HG02981 (cell line): ENCODE measurements around the gene ARHGAP10.

Experiments used
- ATAC-seq: cut with Tn5 transposase; IDR thresholded peaks from one replicate; pipeline ENCODE4 v1.9.1; 2021; ENCODE audit warnings: mild to moderate bottlenecking, moderate library complexity; ENCODE audit not compliant: unreplicated experiment

ARHGAP10 gene

GRCh38 chr4:147844781-147845180 lies 112.9 kb downstream of the ARHGAP10 start:
- ATAC-seq, result no peak

GRCh38 chr4:147846318-147847155 lies 114.6 kb downstream of the ARHGAP10 start:
- peak; percentile 81 for ATAC-seq

- ATAC-seq, result no peak
These were observed 116.1 kb downstream of the ARHGAP10 start for GRCh38 chr4:147847751-147848590.

- ATAC-seq, result no peak
These were observed 116.7 kb downstream of the ARHGAP10 start for GRCh38 chr4:147848634-147849033.

DNA sequence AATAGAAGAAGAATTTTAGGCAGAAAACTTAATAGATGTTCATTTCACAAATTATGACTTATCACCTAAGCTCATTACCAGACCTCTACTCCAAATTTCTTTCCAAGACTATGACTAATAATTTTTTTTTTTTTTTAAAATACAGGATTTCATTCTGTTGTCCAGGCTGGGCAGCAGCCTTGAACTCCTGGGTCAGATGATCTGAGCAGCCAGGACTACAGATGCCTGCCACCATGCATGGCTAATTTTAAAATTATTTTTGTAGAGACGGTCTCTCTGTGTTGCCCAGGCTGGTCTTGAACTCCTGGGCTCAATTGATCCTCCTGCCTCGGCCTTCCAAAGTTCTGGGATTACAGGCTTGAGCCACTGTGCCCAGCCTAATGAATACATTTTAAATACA lies 119.2 kb downstream of the ARHGAP10 start:
- no peak for ATAC-seq

DNA sequence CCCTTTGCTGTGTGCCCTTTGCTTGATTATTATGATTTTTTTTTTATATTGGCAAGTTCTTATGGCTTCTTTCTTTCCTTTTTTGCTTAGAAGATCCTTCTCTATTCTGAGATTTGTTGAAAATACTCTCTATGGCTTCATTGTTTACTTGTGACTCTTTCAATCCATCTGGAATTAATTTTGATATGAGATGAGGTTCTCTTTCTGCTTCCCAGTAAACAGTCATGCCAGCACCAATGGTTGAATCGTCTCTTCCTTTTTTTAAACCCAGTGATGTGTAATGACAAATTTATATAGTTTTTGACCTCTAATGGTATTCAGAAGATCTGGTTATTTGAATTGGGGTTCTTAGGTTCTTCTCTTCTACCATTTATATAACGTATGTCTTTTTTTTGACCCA lies 121.8 kb downstream of the ARHGAP10 start:
- no peak for ATAC-seq

GRCh38 chr4:147854154-147854553 lies 122.3 kb downstream of the ARHGAP10 start:
- no peak for ATAC-seq

DNA sequence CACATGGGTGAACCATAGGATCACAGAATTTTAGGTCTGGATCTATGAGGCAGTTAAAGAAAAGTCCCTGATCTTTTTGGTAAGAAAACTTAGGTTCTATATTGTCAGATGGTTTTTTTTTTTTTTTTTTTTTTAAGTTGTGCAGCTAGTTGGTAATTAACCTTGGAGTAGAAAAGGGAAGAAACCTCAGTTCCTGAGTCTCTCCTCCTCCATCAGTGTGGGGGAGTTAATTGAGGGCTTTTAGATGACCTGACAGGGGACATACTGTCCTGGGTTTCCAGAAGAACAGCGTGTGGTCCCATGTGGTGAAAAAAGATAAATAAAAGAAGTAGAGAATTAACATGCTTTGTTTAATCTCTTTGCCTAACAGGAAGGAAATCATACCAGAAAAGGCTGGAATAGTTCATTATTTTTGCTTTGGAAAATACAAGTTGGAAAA lies 123.7 kb downstream of the ARHGAP10 start:
- no peak for ATAC-seq

- no peak for ATAC-seq
These were observed 129.1 kb downstream of the ARHGAP10 start for GRCh38 chr4:147860960-147861359.

DNA sequence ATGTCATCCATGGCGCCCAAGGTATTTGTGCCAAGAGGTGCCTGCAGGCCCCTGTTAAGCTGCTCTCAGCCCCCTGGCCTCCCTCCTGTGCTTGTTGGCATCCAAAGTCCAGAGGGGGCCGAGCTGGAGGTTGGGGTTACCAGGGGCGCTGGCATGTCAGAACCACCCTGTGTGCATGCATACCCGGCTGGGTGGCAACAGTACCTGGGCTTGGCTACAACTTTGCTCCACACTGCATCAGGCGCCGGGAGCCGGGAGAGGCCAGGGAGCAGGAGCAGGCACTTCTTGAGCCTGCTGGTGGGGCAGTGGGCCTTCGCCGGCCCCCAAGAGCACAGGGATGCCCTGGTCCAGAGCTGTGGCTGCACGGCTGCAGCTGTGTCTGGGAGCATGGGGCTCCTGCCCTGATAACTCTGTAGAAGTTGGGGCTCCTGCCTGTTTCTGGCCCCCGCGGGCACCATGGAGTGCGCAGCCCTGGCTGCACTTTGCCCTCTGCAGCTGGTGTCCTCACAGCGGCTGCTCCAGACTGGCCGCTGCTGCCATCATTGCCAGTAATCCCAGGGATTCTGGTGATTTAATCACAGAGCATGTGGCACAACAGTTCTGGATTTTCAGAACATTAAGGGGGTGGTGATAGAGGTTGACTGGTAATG lies 130.3 kb downstream of the ARHGAP10 start:
- ATAC-seq, result no peak

DNA sequence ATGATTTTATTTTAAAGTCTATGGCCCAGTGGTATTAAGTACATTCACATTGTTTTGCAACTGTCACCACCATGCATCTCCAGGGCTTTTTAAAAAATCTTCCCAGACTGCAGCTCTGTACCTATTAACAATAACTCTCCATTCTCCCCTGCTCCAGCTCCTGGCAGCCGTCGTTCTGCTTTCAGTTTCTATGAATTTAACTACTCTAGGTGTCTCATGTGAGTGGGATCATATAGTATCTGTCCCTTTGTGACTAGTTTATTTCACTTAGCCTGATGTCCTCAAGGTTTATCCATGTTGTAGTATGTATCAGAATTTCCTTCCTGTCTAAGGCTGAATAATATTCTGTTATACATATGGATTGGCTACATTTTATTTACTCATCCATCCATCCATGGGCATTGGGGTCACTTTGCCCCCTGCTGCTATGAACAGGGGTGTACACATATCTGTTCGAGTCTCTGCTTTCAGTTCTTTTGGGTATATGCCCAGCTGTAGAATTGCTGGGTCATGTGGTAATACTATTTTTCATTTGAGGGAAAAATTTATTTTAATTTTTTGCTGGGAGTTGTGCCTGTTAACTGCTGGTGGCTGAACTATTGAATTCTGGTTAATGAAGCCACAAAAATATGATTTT lies 131.3 kb downstream of the ARHGAP10 start:
- ATAC-seq, result peak; percentile 57

GRCh38 chr4:147863808-147864472 lies 132.1 kb downstream of the ARHGAP10 start:
- no peak for ATAC-seq

- ATAC-seq, result no peak
These were observed 132.7 kb downstream of the ARHGAP10 start for GRCh38 chr4:147864607-147865006.

GRCh38 chr4:147865926-147866325 lies 134.0 kb downstream of the ARHGAP10 start:
- ATAC-seq, result no peak

- peak; percentile 73 for ATAC-seq
These were observed 134.8 kb downstream of the ARHGAP10 start for GRCh38 chr4:147866532-147867271.

DNA sequence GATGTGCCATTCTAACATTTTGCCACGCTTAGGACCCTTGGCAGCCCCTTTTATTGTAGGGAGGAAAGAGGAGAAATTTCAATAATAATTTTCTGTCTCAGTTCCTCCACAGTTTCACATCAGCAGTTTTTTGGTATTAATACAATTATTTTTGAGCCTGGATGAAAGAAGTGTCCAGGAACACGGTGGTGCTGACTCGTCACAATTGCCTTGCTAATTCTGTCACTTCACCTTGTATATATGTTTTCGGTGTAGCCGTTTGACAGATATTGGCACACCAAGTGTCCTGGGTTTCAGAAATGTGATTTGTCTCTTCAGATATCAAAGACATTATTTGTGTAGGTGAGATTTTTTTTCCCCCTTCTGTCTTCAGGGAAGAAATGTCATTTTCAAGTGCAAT lies 142.2 kb downstream of the ARHGAP10 start:
- ATAC-seq, result no peak

DNA sequence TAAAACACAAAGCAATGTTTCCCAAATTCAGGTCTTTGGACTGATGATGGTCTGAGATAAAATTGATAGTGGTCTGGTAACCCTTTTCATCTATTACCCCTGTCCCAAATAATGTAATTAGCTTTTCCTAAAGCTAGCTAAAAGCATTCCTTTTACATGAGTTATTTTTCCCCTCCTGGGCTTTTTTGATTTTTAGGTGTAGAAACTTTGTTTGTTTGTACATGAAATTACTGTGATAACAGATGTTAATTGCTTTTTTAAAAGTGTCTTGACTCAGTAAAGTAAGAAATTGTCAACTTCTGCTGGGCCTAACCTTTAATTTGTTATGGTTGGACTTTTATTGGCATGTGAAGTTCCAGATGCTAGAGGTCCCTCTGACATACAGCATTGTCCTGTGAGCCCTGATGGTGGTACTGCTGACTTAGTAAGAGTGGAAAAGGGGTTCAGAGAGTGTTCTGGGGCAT lies 145.5 kb downstream of the ARHGAP10 start:
- ATAC-seq, result no peak

- no peak for ATAC-seq
These were observed 147.8 kb downstream of the ARHGAP10 start for GRCh38 chr4:147879676-147880075.

GRCh38 chr4:147880511-147880910 lies 148.6 kb downstream of the ARHGAP10 start:
- no peak for ATAC-seq

DNA sequence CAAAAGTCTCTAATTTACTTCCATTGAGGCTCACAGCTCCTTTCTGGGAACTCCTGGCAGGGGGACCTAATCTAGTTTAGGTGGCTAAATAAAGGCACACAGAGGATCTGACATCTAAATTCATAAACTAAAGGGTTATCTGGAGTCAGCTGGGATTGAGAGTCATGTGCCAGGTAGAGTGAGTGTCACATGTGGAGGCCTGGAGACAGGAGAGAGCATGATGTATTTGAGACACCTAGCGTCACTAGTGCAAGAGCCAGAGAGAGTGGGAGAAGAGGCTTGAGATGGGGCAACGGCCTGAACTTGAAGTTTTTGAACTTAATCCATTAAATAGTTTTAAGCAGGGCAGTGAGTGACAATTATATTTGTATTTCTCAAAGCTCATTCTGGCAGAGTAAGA lies 152.6 kb downstream of the ARHGAP10 start:
- ATAC-seq, result no peak
